T-cell (primary cell): Measurements from ENCODE around the gene KIFC1. TPM values are rescaled to one million over a fixed set of nuclear protein-coding genes. Genes with fewer than 3 reads are reported as not detected.
A peak's percentile ranks its signal among the peaks of the same experiment; 100 is the strongest.
"Not testable (repeated sequence)": the region's sequence is repeated elsewhere in the genome, so short reads cannot be mapped to it uniquely, and the experiment has no call there.

ENCODE experiments used
- ATAC-seq, 4 experiments: fragments of 200-7000 bp in 3 of 4; fragments of 150-1000 bp in 1 of 4; cut with Tn5 transposase; replicated peaks in 1 of 4; 1 replicate in 3 of 4; 2 replicates in 1 of 4; pipeline ENCODE4 v1.10.0; 2021; ENCODE audit warnings: moderate library complexity in 3 of 4, mild to moderate bottlenecking in 2 of 4, moderate number of reproducible peaks in 1 of 4
- CTCF ChIA-PET, 2 donors: fragments of 300-600 bp; sonication (Branson Sonifier 250); formaldehyde crosslinking; loops; one replicate each; lab custom pipeline; 2022; ENCODE audit warnings: antibody characterized with exemption in 2 of 2; lab: Charles Lee
- POLR2A ChIA-PET, 2 donors: fragments of 300-600 bp; sonication (Branson Sonifier 250); formaldehyde crosslinking; loops; one replicate each; lab custom pipeline; 2022; ENCODE audit warnings: antibody characterized with exemption in 2 of 2; lab: Charles Lee
- DNase-seq, 35 experiments: peaks; one replicate each; pipeline versions ENCODE4 v3.0.0 to v3.0.0-alpha.2; 2013 to 2023
- H3K27ac ChIP-seq: one replicate; pipeline ENCODE4 v1.5.1; 2013; ENCODE audit warnings: low read length
- H3K27me3 ChIP-seq, 2 experiments: replicated peaks in 1 of 2; 1 replicate in 1 of 2; 2 replicates in 1 of 2; pipeline versions ENCODE4 v1.6.1 to v1.7.0; 2013; ENCODE audit warnings: low read length in 1 of 2, mixed read lengths in 1 of 2; ENCODE audit not compliant: control insufficient read depth in 2 of 2, insufficient read depth in 2 of 2; ENCODE audit errors: extremely low read depth in 1 of 2
- H3K36me3 ChIP-seq, 2 donors: 1 replicate in 1 of 2; 2 replicates in 1 of 2; pipeline versions ENCODE4 v1.6.1 to v1.7.0; 2013; ENCODE audit warnings: low read length in 1 of 2; ENCODE audit not compliant: control insufficient read depth in 2 of 2, insufficient read depth in 1 of 2; ENCODE audit errors: extremely low read depth in 1 of 2
- H3K4me1 ChIP-seq, 2 experiments: 1 replicate in 1 of 2; 2 replicates in 1 of 2; pipeline versions ENCODE4 v1.6.1 to v1.7.0; 2013; ENCODE audit warnings: low read length in 2 of 2, mixed read lengths in 1 of 2; ENCODE audit not compliant: insufficient read depth in 2 of 2, control insufficient read depth in 1 of 2; ENCODE audit errors: extremely low read depth in 1 of 2
- H3K4me3 ChIP-seq, 2 donors: 1 replicate in 1 of 2; 2 replicates in 1 of 2; pipeline versions ENCODE4 v1.5.1 to v1.7.0; 2013; ENCODE audit warnings: mild to moderate bottlenecking in 2 of 2, low read length in 1 of 2, moderate library complexity in 1 of 2; ENCODE audit not compliant: control insufficient read depth in 1 of 2; ENCODE audit errors: extremely low read depth in 1 of 2
- H3K9me3 ChIP-seq: 2 replicates; pipeline ENCODE4 v1.7.0; 2013
- H3K27ac Mint-ChIP-seq, 2 donors: one replicate each; pipeline ENCODE4 v1.8.0; 2020 to 2021; ENCODE audit warnings: mild to moderate bottlenecking in 2 of 2, mixed read lengths in 2 of 2
- H3K27me3 Mint-ChIP-seq, 2 donors: one replicate each; pipeline ENCODE4 v1.8.0; 2021 to 2022; ENCODE audit warnings: mixed read lengths in 2 of 2
- H3K36me3 Mint-ChIP-seq: one replicate; pipeline ENCODE4 v1.8.0; 2021; ENCODE audit warnings: mixed read lengths
- H3K4me1 Mint-ChIP-seq, 3 donors: one replicate each; pipeline ENCODE4 v1.8.0; 2020 to 2022; ENCODE audit warnings: mixed read lengths in 3 of 3, mild to moderate bottlenecking in 1 of 3
- H3K4me3 Mint-ChIP-seq, 3 donors: one replicate each; pipeline ENCODE4 v1.8.0; 2020 to 2022; ENCODE audit warnings: mild to moderate bottlenecking in 3 of 3, mixed read lengths in 3 of 3, moderate library complexity in 3 of 3
- H3K9me3 Mint-ChIP-seq, 3 donors: one replicate each; pipeline ENCODE4 v1.8.0; 2020 to 2022; ENCODE audit warnings: mixed read lengths in 3 of 3
- WGBS: methylation state at CpG from one replicate; pipeline ENCODE4 v1.1.5; 2013; ENCODE audit warnings: missing lambda C conversion rate; ENCODE audit not compliant: insufficient coverage; 5-methylcytosine and 5-hydroxymethylcytosine counted together
- total RNA-seq, 35 experiments: library from RNA in 6 of 35; stranded (reverse) in 6 of 35; fragments of 120-200 nt in 1 of 35; gene quantifications; one replicate each; pipeline versions ENCODE4 v1.2.1 to v1.2.4 and lab custom pipeline; 2013 to 2026

Gene KIFC1
- total RNA-seq, 5 donors from 2014 or later (not counting 1 experiment from before 2014, with no cell fraction given): 1.1 to 2.9 (median 1.8) TPM

GRCh38 chr6:33346972-33347371 lies 44.7 kb upstream of the KIFC1 start:
- ATAC-seq, H3K4me3 ChIP-seq, H3K4me3 Mint-ChIP-seq, H3K27me3 Mint-ChIP-seq, H3K9me3 Mint-ChIP-seq, H3K27me3 ChIP-seq, H3K36me3 ChIP-seq, H3K27ac ChIP-seq, POLR2A ChIA-PET, H3K36me3 Mint-ChIP-seq, H3K9me3 ChIP-seq, CTCF ChIA-PET, DNase-seq: not testable (repeated sequence)
- peaks cover 24 to 41% of the 10 kb centered on the region in 2 experiments for H3K4me1 ChIP-seq
- WGBS: 100% methylated on average over 5 of the region's 5 CpGs
- Mint-ChIP-seq H3K27ac (peak overlapping the region; percentile 0 to 48), H3K4me1 (peaks cover 34 to 48% (median 39%) of the 10 kb centered on the region in 3 donors)

GRCh38 chr6:33347816-33348215 lies 43.8 kb upstream of the KIFC1 start:
- Mint-ChIP-seq H3K27me3 (no peaks in the 10 kb centered on the region), H3K36me3 (no peaks in the 10 kb centered on the region), H3K9me3 (no peaks in the 10 kb centered on the region), H3K4me1 (peaks cover 34 to 47% (median 37%) of the 10 kb centered on the region in 3 donors), H3K27ac (peak overlapping the region; percentile 12 to 13), H3K4me3 (no peak overlapping the region)
- Histone ChIP-seq H3K4me3 (no peak overlapping the region), H3K4me1 (peaks cover 24 to 32% of the 10 kb centered on the region in 2 experiments), H3K36me3 (no peaks in the 10 kb centered on the region), H3K27ac (no peak overlapping the region), H3K27me3 (no peaks in the 10 kb centered on the region), H3K9me3 (no peaks in the 10 kb centered on the region)
- ATAC-seq (no peak), DNase-seq (no peak)
- 97% methylated on average over 3 of the region's 5 CpGs for WGBS
- POLR2A ChIA-PET: no interaction called here
- CTCF ChIA-PET: interaction anchor here in 1 of 2 donors (0.6 kb wide), 1 partner anchor 39 kb away, joined by 3 read pairs; no protein-coding TSS in a partner anchor

- 92% methylated on average over 2 of the region's 6 CpGs for WGBS
- H3K36me3 Mint-ChIP-seq, CTCF ChIA-PET, H3K4me1 ChIP-seq, H3K9me3 ChIP-seq, H3K27ac Mint-ChIP-seq, H3K4me3 Mint-ChIP-seq, H3K9me3 Mint-ChIP-seq, DNase-seq, H3K27ac ChIP-seq, H3K4me3 ChIP-seq, H3K27me3 ChIP-seq, H3K4me1 Mint-ChIP-seq, H3K27me3 Mint-ChIP-seq, ATAC-seq, H3K36me3 ChIP-seq: not testable (repeated sequence)
- POLR2A ChIA-PET: interaction anchor here in 1 of 2 donors (0.6 kb wide), 1 partner anchor 51 kb away, joined by 3 read pairs; no protein-coding TSS in a partner anchor
Observed at GRCh38 chr6:33355860-33356259, 35.8 kb upstream of the KIFC1 start.

- Mint-ChIP-seq H3K27ac (no peak overlapping the region), H3K27me3 (peaks cover 0 to 2% of the 10 kb centered on the region in 2 donors), H3K36me3 (no peaks in the 10 kb centered on the region), H3K4me3 (no peak overlapping the region), H3K4me1 (peaks cover 0 to 7% (median 0%) of the 10 kb centered on the region in 3 donors), H3K9me3 (no peaks in the 10 kb centered on the region)
- Histone ChIP-seq H3K27me3 (peaks cover 0 to 5% of the 10 kb centered on the region in 2 experiments), H3K4me1 (no peaks in the 10 kb centered on the region), H3K36me3 (no peaks in the 10 kb centered on the region), H3K9me3 (no peaks in the 10 kb centered on the region), H3K27ac (no peak overlapping the region), H3K4me3 (no peak overlapping the region)
- ATAC-seq (no peak), DNase-seq (no peak)
- 91% methylated on average over 2 of the region's 3 CpGs for WGBS
- ChIA-PET CTCF (no interaction called here), POLR2A (no interaction called here)
Observed at GRCh38 chr6:33356295-33356694, 35.3 kb upstream of the KIFC1 start.

GRCh38 chr6:33357160-33357871 lies 34.3 kb upstream of the KIFC1 start:
- H3K4me3 Mint-ChIP-seq, ATAC-seq, H3K9me3 ChIP-seq, H3K9me3 Mint-ChIP-seq, H3K36me3 Mint-ChIP-seq, H3K27ac ChIP-seq, H3K36me3 ChIP-seq, DNase-seq, H3K4me1 ChIP-seq, CTCF ChIA-PET, H3K27me3 ChIP-seq, H3K4me1 Mint-ChIP-seq, H3K27ac Mint-ChIP-seq, POLR2A ChIA-PET, H3K4me3 ChIP-seq, H3K27me3 Mint-ChIP-seq: not testable (repeated sequence)
- WGBS: 81% methylated on average over 2 of the region's 13 CpGs

- Histone ChIP-seq H3K9me3 (no peaks in the 10 kb centered on the region), H3K4me3 (no peak overlapping the region), H3K36me3 (no peaks in the 10 kb centered on the region), H3K4me1 (no peaks in the 10 kb centered on the region), H3K27me3 (peaks cover 0 to 5% of the 10 kb centered on the region in 2 experiments), H3K27ac (no peak overlapping the region)
- Mint-ChIP-seq H3K4me1 (peaks cover 0 to 7% (median 0%) of the 10 kb centered on the region in 3 donors), H3K36me3 (no peaks in the 10 kb centered on the region), H3K27ac (no peak overlapping the region), H3K4me3 (no peak overlapping the region), H3K27me3 (peaks cover 0 to 2% of the 10 kb centered on the region in 2 donors), H3K9me3 (no peaks in the 10 kb centered on the region)
- DNase-seq: no peak
- ChIA-PET POLR2A (no interaction called here), CTCF (no interaction called here)
- ATAC-seq: no peak
Observed at GRCh38 chr6:33359331-33359730, 32.3 kb upstream of the KIFC1 start.
